BJ (cell line): Measurements from ENCODE around the gene PPFIA3. TPM values are rescaled to one million over a fixed set of nuclear protein-coding genes. Genes with fewer than 3 reads are reported as not detected.

ENCODE experiments used
- CTCF ChIA-PET: fragments of 350-600 bp; formaldehyde crosslinking; extraction: SDS; loops from one replicate; lab custom pipeline; 2021; ENCODE audit warnings: antibody characterized with exemption, inconsistent platforms; lab: Yijun Ruan, JAX
- POLR2A ChIA-PET: fragments of 300-600 bp; sonication (Branson Sonifier 250); formaldehyde crosslinking; extraction: SDS; loops from one replicate; lab custom pipeline; 2021; ENCODE audit warnings: antibody characterized with exemption; lab: Charles Lee
- DNase-seq: peaks from one replicate; pipeline ENCODE4 v3.0.0-alpha.2; 2011; ENCODE audit warnings: low read depth
- H3K27me3 ChIP-seq: 2 replicates; pipeline ENCODE4 v1.6.0; 2011; ENCODE audit warnings: low read length; ENCODE audit not compliant: control insufficient read depth, insufficient read depth
- H3K36me3 ChIP-seq: 2 replicates; pipeline ENCODE4 v1.5.1; 2011; ENCODE audit warnings: low read length; ENCODE audit not compliant: control insufficient read depth, insufficient read depth
- H3K4me3 ChIP-seq: 2 replicates; pipeline ENCODE4 v1.5.1; 2011; ENCODE audit warnings: low read depth, mild to moderate bottlenecking, control low read depth, low read length
- polyA plus RNA-seq: library from polyadenylated mRNA; depleted of rRNA; stranded (reverse); fragments of >200 nt; gene quantifications from 2 replicates; pipeline ENCODE4 v1.2.3, GENCODE V29; 2011
- TF ChIP-seq, protein P1 (sequence below): IDR thresholded peaks from 2 replicates; pipeline ENCODE4 v1.5.1; 2011; ENCODE audit warnings: low read depth, mild to moderate bottlenecking, control low read depth, inconsistent platforms, low read length, moderate library complexity; ENCODE audit not compliant: insufficient read depth

The PPFIA3 gene
- polyA plus RNA-seq, 1 experiment: 1.4 TPM

DNA sequence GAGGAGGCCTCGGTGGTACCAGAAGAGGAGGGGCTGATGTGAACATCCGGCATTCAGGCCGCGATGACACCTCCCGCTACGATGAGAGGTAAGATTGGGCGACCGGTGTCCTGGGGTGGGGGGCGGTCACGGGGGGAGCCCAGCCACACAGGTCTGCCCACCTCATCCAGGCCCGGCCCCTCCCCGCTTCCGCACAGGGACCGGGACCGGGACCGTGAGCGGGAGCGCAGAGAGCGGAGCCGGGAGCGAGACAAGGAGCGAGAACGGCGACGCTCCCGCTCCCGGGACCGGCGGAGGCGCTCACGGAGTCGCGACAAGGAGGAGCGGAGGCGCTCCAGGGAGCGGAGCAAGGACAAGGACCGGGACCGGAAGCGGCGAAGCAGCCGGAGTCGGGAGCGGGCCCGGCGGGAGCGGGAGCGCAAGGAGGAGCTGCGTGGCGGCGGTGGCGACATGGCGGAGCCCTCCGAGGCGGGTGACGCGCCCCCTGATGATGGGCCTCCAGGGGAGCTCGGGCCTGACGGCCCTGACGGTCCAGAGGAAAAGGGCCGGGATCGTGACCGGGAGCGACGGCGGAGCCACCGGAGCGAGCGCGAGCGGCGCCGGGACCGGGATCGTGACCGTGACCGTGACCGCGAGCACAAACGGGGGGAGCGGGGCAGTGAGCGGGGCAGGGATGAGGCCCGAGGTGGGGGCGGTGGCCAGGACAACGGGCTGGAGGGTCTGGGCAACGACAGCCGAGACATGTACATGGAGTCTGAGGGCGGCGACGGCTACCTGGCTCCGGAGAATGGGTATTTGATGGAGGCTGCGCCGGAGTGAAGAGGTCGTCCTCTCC, 11.5 kb upstream of the PPFIA3 start:
- no peak overlapping the region for H3K4me3 ChIP-seq
- ChIA-PET CTCF (interaction anchor here (2.5 to 4.9 kb wide), 3 partner anchors 9 to 20 kb away, joined by 7 to 34 read pairs (median 11); no protein-coding TSS in a partner anchor), POLR2A (no interaction called here)
- H3K36me3 ChIP-seq: peaks cover 38% of the 10 kb centered on the region
- H3K27me3 ChIP-seq: no peaks in the 10 kb centered on the region
- no peak for DNase-seq
- TF ChIP-seq, protein P1, sequence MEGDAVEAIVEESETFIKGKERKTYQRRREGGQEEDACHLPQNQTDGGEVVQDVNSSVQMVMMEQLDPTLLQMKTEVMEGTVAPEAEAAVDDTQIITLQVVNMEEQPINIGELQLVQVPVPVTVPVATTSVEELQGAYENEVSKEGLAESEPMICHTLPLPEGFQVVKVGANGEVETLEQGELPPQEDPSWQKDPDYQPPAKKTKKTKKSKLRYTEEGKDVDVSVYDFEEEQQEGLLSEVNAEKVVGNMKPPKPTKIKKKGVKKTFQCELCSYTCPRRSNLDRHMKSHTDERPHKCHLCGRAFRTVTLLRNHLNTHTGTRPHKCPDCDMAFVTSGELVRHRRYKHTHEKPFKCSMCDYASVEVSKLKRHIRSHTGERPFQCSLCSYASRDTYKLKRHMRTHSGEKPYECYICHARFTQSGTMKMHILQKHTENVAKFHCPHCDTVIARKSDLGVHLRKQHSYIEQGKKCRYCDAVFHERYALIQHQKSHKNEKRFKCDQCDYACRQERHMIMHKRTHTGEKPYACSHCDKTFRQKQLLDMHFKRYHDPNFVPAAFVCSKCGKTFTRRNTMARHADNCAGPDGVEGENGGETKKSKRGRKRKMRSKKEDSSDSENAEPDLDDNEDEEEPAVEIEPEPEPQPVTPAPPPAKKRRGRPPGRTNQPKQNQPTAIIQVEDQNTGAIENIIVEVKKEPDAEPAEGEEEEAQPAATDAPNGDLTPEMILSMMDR: no peak

DNA sequence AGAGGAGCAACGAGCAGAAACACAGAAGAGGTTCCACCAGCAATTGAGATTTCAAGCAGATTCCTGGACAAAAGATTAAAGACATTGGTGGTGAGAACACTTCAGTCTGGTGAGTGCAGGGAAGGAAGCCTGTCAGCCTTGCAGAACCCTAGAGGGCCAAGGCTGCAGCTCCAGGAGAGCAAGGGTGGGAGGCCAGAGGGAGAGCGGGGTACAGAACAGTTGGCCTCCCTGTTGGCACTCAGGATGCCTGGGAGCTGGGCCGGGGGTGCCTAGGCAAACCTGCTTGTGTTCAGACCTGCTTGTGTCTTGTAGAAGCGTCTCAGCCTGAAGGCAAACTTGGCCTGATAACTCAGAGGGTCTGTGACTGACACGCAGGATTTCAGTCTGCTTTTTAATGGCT, 10.3 kb upstream of the PPFIA3 start:
- DNase-seq: no peak
- Histone ChIP-seq H3K36me3 (peaks cover 29% of the 10 kb centered on the region), H3K4me3 (no peak overlapping the region), H3K27me3 (no peaks in the 10 kb centered on the region)
- ChIA-PET POLR2A (no interaction called here), CTCF (interaction anchor here (0.5 to 4.9 kb wide), 3 partner anchors 11 to 34 kb away, joined by 4 to 34 read pairs (median 7); no protein-coding TSS in a partner anchor)
- TF ChIP-seq, protein P1: no peak

DNA sequence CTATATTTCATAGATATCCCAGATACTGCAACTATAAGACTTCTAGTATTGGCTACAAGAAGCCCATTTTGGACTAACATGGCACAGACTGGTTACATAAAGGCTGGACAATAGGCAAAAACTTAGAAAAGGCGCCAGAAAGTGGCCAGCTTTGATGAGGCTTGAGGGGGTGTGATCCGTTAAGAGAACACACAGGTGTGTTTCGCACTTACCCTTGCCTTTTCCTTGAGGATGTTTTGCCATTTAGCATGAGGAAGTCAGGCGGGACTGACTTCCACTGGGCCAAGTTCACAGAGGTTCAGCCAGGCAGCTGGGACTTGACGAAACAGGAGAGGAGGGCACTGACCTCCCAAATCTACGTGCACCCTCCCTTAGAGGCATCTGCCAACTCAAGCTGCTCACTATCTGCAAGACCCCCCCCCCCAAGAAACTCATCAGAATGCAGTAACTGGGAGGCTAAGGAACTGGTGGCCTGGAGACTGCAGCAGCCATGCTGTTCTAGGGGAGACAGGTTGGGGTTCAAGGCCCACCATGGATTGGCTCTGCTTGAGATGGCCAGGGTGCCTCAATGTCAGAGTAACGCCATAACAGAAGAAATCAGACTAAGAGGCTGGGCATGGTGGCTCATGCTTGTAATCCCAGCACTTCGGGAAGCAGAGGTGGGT, 9.6 kb upstream of the PPFIA3 start:
- TF ChIP-seq, protein P1: no peak
- CTCF ChIA-PET: interaction anchor here (0.7 to 4.9 kb wide), 4 partner anchors 11 to 89 kb away, joined by 3 to 34 read pairs (median 5); no protein-coding TSS in a partner anchor
- Histone ChIP-seq H3K36me3 (peaks cover 25% of the 10 kb centered on the region), H3K4me3 (no peak overlapping the region), H3K27me3 (no peaks in the 10 kb centered on the region)
- POLR2A ChIA-PET: no interaction called here
- DNase-seq: no peak

DNA sequence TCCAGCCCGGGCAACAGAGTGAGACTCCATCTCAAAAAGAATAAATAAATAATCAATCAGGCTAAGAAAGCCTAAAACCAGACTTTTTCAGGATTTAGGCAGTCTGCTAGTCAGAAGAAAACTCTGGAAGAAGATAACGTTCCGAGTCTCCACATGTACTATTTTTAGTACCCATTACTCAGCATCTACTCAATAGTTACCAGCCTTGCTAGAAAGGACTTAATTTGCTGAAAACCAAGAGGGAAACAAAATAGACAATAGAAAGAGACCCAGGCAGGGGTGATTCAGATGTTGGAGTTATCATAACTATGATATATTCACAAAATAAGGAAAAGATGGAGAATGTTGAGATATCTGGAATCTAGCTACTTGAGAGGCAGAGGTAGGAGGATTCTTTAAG, 8.8 kb upstream of the PPFIA3 start:
- no peak for DNase-seq
- Histone ChIP-seq H3K27me3 (no peaks in the 10 kb centered on the region), H3K4me3 (no peak overlapping the region), H3K36me3 (peaks cover 21% of the 10 kb centered on the region)
- TF ChIP-seq, protein P1: no peak
- ChIA-PET CTCF (interaction anchor here (1.1 to 4.9 kb wide), 6 partner anchors 12 to 98 kb away, joined by 3 to 34 read pairs (median 3); no protein-coding TSS in a partner anchor), POLR2A (interaction anchor here (0.7 kb wide), 1 partner anchor 168 kb away, joined by 4 read pairs; no protein-coding TSS in a partner anchor)
